ENCODE measurements around the gene IGLL5.
A peak's percentile ranks its signal among the peaks of the same experiment; 100 is the strongest.
"Not testable (repeated sequence)": the region's sequence is repeated elsewhere in the genome, so short reads cannot be mapped to it uniquely, and the experiment has no call there.

The IGLL5 gene

GRCh38 chr22:22899342-22900080, 11.9 kb downstream of the IGLL5 start:
- H3K4me2 ChIP-seq (ENCODE audit: low read length), result 0 out of 2 replicates have a peak overlapping the region, but pooled peaks have one; percentile 17

GRCh38 chr22:22900527-22901205, 13.1 kb downstream of the IGLL5 start:
- H3K9me3 ChIP-seq (ENCODE audit: insufficient read depth, low read length); H2AFZ ChIP-seq (ENCODE audit: low read depth, low read length); H3K36me3 ChIP-seq (replicated peaks; ENCODE audit: low read depth, low read length); H4K20me1 ChIP-seq (ENCODE audit: insufficient read depth, low read length); H3K27me3 ChIP-seq (ENCODE audit: low read depth, low read length): not testable (repeated sequence)
- peak overlapping the region; percentile 56 for H3K4me2 ChIP-seq (ENCODE audit: low read length)
- peak overlapping the region; percentile 67 for H3K9ac ChIP-seq (ENCODE audit: low read length)
- peaks cover 38% of the 10 kb centered on the region for H3K4me1 ChIP-seq (ENCODE audit: low read length)
- H3K79me2 ChIP-seq (ENCODE audit: low read length), result peaks cover 39% of the 10 kb centered on the region
- peak overlapping the region; percentile 98 for H3K27ac ChIP-seq (ENCODE audit: low read length)
- H3K4me3 ChIP-seq (ENCODE audit: low read length), result peak overlapping the region; percentile 60; the same call in 1 of the 2 replicates

More at GRCh38 chr22:22899342-22900080, 11.9 kb downstream of the IGLL5 start:
- not testable (repeated sequence) for H4K20me1 ChIP-seq (ENCODE audit: insufficient read depth, low read length); H3K9me3 ChIP-seq (ENCODE audit: insufficient read depth, low read length); H3K36me3 ChIP-seq (replicated peaks; ENCODE audit: low read depth, low read length); H3K27me3 ChIP-seq (ENCODE audit: low read depth, low read length); H2AFZ ChIP-seq (ENCODE audit: low read depth, low read length)
- peak overlapping the region; percentile 53 for H3K27ac ChIP-seq (ENCODE audit: low read length)
- H3K4me3 ChIP-seq (ENCODE audit: low read length), result peak overlapping the region; percentile 46; the same call in 1 of the 2 replicates
- peaks cover 35% of the 10 kb centered on the region for H3K4me1 ChIP-seq (ENCODE audit: low read length)
- peak overlapping the region; percentile 46; the same call in 1 of the 2 replicates for H3K9ac ChIP-seq (ENCODE audit: low read length)
- peaks cover 31% of the 10 kb centered on the region for H3K79me2 ChIP-seq (ENCODE audit: low read length)

GRCh38 chr22:22901578-22902218, 14.1 kb downstream of the IGLL5 start:
- peaks cover 43% of the 10 kb centered on the region for H3K79me2 ChIP-seq (ENCODE audit: low read length)
- peak overlapping the region; percentile 98 for H3K27ac ChIP-seq (ENCODE audit: low read length)
- peak overlapping the region; percentile 86 for H3K4me2 ChIP-seq (ENCODE audit: low read length)
- no peaks in the 10 kb centered on the region for H4K20me1 ChIP-seq (ENCODE audit: insufficient read depth, low read length)
- H3K4me3 ChIP-seq (ENCODE audit: low read length), result peak overlapping the region; percentile 20
- TF ChIP-seq CTCF (IDR thresholded peaks at IDR 0.05; ENCODE audit: low read depth, low read length) (no peak), EZH2phosphoT487 (IDR thresholded peaks at IDR 0.05; ENCODE audit: low read depth) (no peak)
- peaks cover 46% of the 10 kb centered on the region for H3K4me1 ChIP-seq (ENCODE audit: low read length)
- H3K9ac ChIP-seq (ENCODE audit: low read length), result peak overlapping the region; percentile 94
- no peaks in the 10 kb centered on the region for H3K27me3 ChIP-seq (ENCODE audit: low read depth, low read length)
- H3K36me3 ChIP-seq (replicated peaks; ENCODE audit: low read depth, low read length), result peaks cover 1% of the 10 kb centered on the region
- H3K9me3 ChIP-seq (ENCODE audit: insufficient read depth, low read length), result peaks cover 4% of the 10 kb centered on the region; the same call in 1 of the 2 replicates
- no peak overlapping the region for H2AFZ ChIP-seq (ENCODE audit: low read depth, low read length)

- TF ChIP-seq CTCF (IDR thresholded peaks at IDR 0.05; ENCODE audit: low read depth, low read length), result no peak
- TF ChIP-seq EZH2phosphoT487 (IDR thresholded peaks at IDR 0.05; ENCODE audit: low read depth), result no peak
- H3K36me3 ChIP-seq (replicated peaks; ENCODE audit: low read depth, low read length), result peaks cover 8% of the 10 kb centered on the region
- peak overlapping the region; percentile 94 for H3K9ac ChIP-seq (ENCODE audit: low read length)
- peaks cover 4% of the 10 kb centered on the region; the same call in 1 of the 2 replicates for H3K9me3 ChIP-seq (ENCODE audit: insufficient read depth, low read length)
- no peaks in the 10 kb centered on the region for H3K27me3 ChIP-seq (ENCODE audit: low read depth, low read length)
- H3K4me1 ChIP-seq (ENCODE audit: low read length), result peaks cover 54% of the 10 kb centered on the region
- no peaks in the 10 kb centered on the region for H4K20me1 ChIP-seq (ENCODE audit: insufficient read depth, low read length)
- H3K4me2 ChIP-seq (ENCODE audit: low read length), result peak overlapping the region; percentile 86
- H3K27ac ChIP-seq (ENCODE audit: low read length), result peak overlapping the region; percentile 98
- no peak overlapping the region for H3K4me3 ChIP-seq (ENCODE audit: low read length)
- peaks cover 50% of the 10 kb centered on the region for H3K79me2 ChIP-seq (ENCODE audit: low read length)
- no peak overlapping the region for H2AFZ ChIP-seq (ENCODE audit: low read depth, low read length)
Measured at GRCh38 chr22:22902247-22903001, 14.8 kb downstream of the IGLL5 start.
